22Rv1 (cell line): Measurements from ENCODE around the gene TMIGD2.
"Not testable (repeated sequence)": the region's sequence is repeated elsewhere in the genome, so short reads cannot be mapped to it uniquely, and the experiment has no call there.

Experiments used
- CTCF ChIP-seq: fragments of 450-650 bp; IDR thresholded peaks from 2 replicates; pipeline ENCODE4 v1.5.1; 2017; ENCODE audit warnings: mild to moderate bottlenecking
- ZFX ChIP-seq: fragments of 450-650 bp; IDR thresholded peaks from 2 replicates; pipeline ENCODE4 v1.6.1; 2017; ENCODE audit warnings: antibody characterized with exemption, borderline replicate concordance

GRCh38 chr19:4245938-4246337 lies 56.3 kb downstream of the TMIGD2 start:
- TF ChIP-seq CTCF, ZFX: not testable (repeated sequence)
